Liver (tissue), 9 donors: Measurements from ENCODE around the gene MDGA2. TPM values are rescaled to one million over a fixed set of nuclear protein-coding genes. Genes with fewer than 3 reads are reported as not detected.

Source experiments
- DNase-seq: peaks from one replicate; pipeline ENCODE4 v3.0.0-alpha.2; 2017; ENCODE audit warnings: low spot score
- H3K27ac ChIP-seq, 2 donors: one replicate each; pipeline ENCODE4 v1.7.0; 2013; ENCODE audit warnings: inconsistent platforms in 2 of 2, low read length in 2 of 2, control low read depth in 1 of 2, low read depth in 1 of 2, mild to moderate bottlenecking in 1 of 2
- H3K27me3 ChIP-seq, 4 donors: one replicate each; pipeline versions ENCODE4 v1.6.1 to v1.7.0; 2013; ENCODE audit warnings: low read length in 3 of 4, inconsistent platforms in 1 of 4, mild to moderate bottlenecking in 1 of 4, moderate library complexity in 1 of 4; ENCODE audit not compliant: control insufficient read depth in 4 of 4, insufficient read depth in 4 of 4
- H3K36me3 ChIP-seq, 4 donors: one replicate each; pipeline versions ENCODE4 v1.6.1 to v1.7.0; 2013; ENCODE audit warnings: low read length in 3 of 4, mild to moderate bottlenecking in 3 of 4, low read depth in 1 of 4, moderate library complexity in 1 of 4; ENCODE audit not compliant: control insufficient read depth in 4 of 4, insufficient read depth in 3 of 4
- H3K4me1 ChIP-seq, 4 donors: one replicate each; pipeline versions ENCODE4 v1.6.1 to v1.7.0; 2013; ENCODE audit warnings: low read length in 3 of 4, mild to moderate bottlenecking in 3 of 4, moderate library complexity in 1 of 4; ENCODE audit not compliant: control insufficient read depth in 4 of 4, insufficient read depth in 4 of 4
- H3K4me3 ChIP-seq, 3 donors: one replicate each; pipeline versions ENCODE4 v1.6.1 to v1.7.0; 2013; ENCODE audit warnings: low read length in 3 of 3, control low read depth in 1 of 3, low read depth in 1 of 3, mild to moderate bottlenecking in 1 of 3
- H3K9ac ChIP-seq, 2 donors: one replicate each; pipeline ENCODE4 v1.7.0; 2013; ENCODE audit warnings: low read length in 2 of 2, mild to moderate bottlenecking in 2 of 2, moderate library complexity in 2 of 2, control low read depth in 1 of 2, low read depth in 1 of 2
- H3K9me3 ChIP-seq, 4 donors: one replicate each; pipeline versions ENCODE4 v1.6.1 to v1.7.0; 2013; ENCODE audit warnings: low read length in 3 of 4; ENCODE audit not compliant: control insufficient read depth in 4 of 4
- EGR1 ChIP-seq, 2 donors: IDR thresholded peaks; 2 replicates each; pipeline ENCODE4 v1.6.1; 2016 to 2018; ENCODE audit warnings: antibody characterized with exemption in 2 of 2, low read depth in 2 of 2
- FOXA1 ChIP-seq: IDR thresholded peaks from 2 replicates; pipeline ENCODE4 v1.6.1; 2016; ENCODE audit warnings: antibody characterized with exemption
- FOXA2 ChIP-seq: IDR thresholded peaks from 2 replicates; pipeline ENCODE4 v1.6.1; 2016; ENCODE audit warnings: antibody characterized with exemption
- GABPA ChIP-seq, 2 donors: IDR thresholded peaks in 1 of 2; conservative IDR thresholded peaks in 1 of 2; 2 replicates each; pipeline ENCODE4 v1.6.1; 2016; ENCODE audit warnings: antibody characterized with exemption in 2 of 2, mild to moderate bottlenecking in 1 of 2, moderate library complexity in 1 of 2
- HNF4A ChIP-seq, 2 donors: conservative IDR thresholded peaks; 2 replicates each; pipeline ENCODE4 v1.6.1; 2016; ENCODE audit warnings: antibody characterized with exemption in 2 of 2, mild to moderate bottlenecking in 2 of 2
- JUND ChIP-seq, 2 donors: IDR thresholded peaks; 2 replicates each; pipeline ENCODE4 v1.6.1; 2016; ENCODE audit warnings: antibody characterized with exemption in 2 of 2
- RAD21 ChIP-seq, 2 donors: IDR thresholded peaks; 2 replicates each; pipeline ENCODE4 v1.6.1; 2016; ENCODE audit warnings: antibody characterized with exemption in 2 of 2, mild to moderate bottlenecking in 2 of 2
- RXRA ChIP-seq, 2 donors: IDR thresholded peaks; 2 replicates each; pipeline ENCODE4 v1.6.1; 2017 to 2018; ENCODE audit warnings: antibody characterized with exemption in 2 of 2, mild to moderate bottlenecking in 1 of 2
- SP1 ChIP-seq: IDR thresholded peaks from 2 replicates; pipeline ENCODE4 v1.6.1; 2018; ENCODE audit warnings: antibody characterized with exemption, mild to moderate bottlenecking
- TAF1 ChIP-seq: conservative IDR thresholded peaks from 2 replicates; pipeline ENCODE4 v1.6.1; 2016; ENCODE audit warnings: antibody characterized with exemption, mild to moderate bottlenecking
- YY1 ChIP-seq: IDR thresholded peaks from 2 replicates; pipeline ENCODE4 v1.6.1; 2016; ENCODE audit warnings: antibody characterized with exemption, mild to moderate bottlenecking
- WGBS: extraction: QIAGEN DNeasy Blood & Tissue Kit; methylation state at CpG from one replicate; pipeline ENCODE4 v1.1.7; 2013; 5-methylcytosine and 5-hydroxymethylcytosine counted together
- polyA plus RNA-seq, 2 donors: library from polyadenylated mRNA; stranded (reverse) in 1 of 2; unstranded in 1 of 2; fragments of 200-250 nt in 1 of 2; fragments of >200 nt in 1 of 2; fragmentation: Nextera tagmentation in 1 of 2; extraction: Ambion mirVana in 1 of 2; gene quantifications; one replicate each; pipeline versions ENCODE4 v1.2.1 to v1.2.3, GENCODE V29; 2013 to 2015
- total RNA-seq, 2 donors: library from RNA; depleted of rRNA; stranded (reverse); fragments of >200 nt; gene quantifications; one replicate each; pipeline ENCODE4 v1.2.3, GENCODE V29; 2014
- TF ChIP-seq, protein P1 (sequence below): IDR thresholded peaks from 2 replicates; pipeline ENCODE4 v1.6.1; 2016; ENCODE audit warnings: antibody characterized with exemption, mild to moderate bottlenecking
- TF ChIP-seq, protein P2 (sequence below): fragments of 150-350 bp; IDR thresholded peaks from 2 replicates; pipeline ENCODE4 v1.5.1; 2017; ENCODE audit warnings: improper control_type of control experiment, low read depth, low read length; ENCODE audit not compliant: missing input control
- TF ChIP-seq, protein P3 (sequence below): IDR thresholded peaks from 2 replicates; pipeline ENCODE4 v1.6.1; 2016; ENCODE audit warnings: antibody characterized with exemption
- TF ChIP-seq, protein P4 (sequence below): IDR thresholded peaks from 2 replicates; pipeline ENCODE4 v1.6.1; 2016; ENCODE audit warnings: antibody characterized with exemption
- donor health status: healthy.
- donor health status: healthy.
- donor health status: healthy.
- donor health status: healthy.
- donor health status: healthy.

Gene MDGA2
- total and polyA plus RNA-seq, 4 donors = 0.05 to 0.33 (median 0.19) TPM

DNA sequence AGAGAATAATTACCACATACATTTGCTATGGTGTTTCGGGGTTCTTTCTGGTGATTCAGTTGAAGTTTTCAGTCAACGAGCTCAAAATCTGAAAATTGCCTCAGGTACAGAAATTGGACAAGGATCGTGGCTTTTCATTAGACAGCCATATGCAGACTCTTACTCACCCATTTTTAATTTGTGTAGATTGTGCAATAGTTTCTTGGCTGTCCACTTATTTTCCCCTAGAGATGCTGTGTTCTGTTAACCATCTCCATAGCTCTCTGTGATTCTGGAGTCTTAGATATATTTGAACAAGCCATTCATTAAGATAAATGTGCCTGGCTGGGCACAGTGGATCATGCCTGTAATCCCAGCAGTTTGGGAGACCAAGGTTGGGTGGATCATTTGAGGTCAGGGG, 526.7 kb downstream of the MDGA2 start:
- Histone ChIP-seq H3K27ac (no peak overlapping the region), H3K9me3 (no peaks in the 10 kb centered on the region), H3K27me3 (no peaks in the 10 kb centered on the region), H3K4me3 (no peak overlapping the region), H3K4me1 (no peaks in the 10 kb centered on the region), H3K9ac (no peak overlapping the region), H3K36me3 (no peaks in the 10 kb centered on the region)
- TF ChIP-seq, protein P1, sequence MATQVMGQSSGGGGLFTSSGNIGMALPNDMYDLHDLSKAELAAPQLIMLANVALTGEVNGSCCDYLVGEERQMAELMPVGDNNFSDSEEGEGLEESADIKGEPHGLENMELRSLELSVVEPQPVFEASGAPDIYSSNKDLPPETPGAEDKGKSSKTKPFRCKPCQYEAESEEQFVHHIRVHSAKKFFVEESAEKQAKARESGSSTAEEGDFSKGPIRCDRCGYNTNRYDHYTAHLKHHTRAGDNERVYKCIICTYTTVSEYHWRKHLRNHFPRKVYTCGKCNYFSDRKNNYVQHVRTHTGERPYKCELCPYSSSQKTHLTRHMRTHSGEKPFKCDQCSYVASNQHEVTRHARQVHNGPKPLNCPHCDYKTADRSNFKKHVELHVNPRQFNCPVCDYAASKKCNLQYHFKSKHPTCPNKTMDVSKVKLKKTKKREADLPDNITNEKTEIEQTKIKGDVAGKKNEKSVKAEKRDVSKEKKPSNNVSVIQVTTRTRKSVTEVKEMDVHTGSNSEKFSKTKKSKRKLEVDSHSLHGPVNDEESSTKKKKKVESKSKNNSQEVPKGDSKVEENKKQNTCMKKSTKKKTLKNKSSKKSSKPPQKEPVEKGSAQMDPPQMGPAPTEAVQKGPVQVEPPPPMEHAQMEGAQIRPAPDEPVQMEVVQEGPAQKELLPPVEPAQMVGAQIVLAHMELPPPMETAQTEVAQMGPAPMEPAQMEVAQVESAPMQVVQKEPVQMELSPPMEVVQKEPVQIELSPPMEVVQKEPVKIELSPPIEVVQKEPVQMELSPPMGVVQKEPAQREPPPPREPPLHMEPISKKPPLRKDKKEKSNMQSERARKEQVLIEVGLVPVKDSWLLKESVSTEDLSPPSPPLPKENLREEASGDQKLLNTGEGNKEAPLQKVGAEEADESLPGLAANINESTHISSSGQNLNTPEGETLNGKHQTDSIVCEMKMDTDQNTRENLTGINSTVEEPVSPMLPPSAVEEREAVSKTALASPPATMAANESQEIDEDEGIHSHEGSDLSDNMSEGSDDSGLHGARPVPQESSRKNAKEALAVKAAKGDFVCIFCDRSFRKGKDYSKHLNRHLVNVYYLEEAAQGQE = no peak
- TF ChIP-seq JUND (IDR thresholded peaks at IDR 0.05) (no peak), YY1 (no peak), FOXA1 (no peak), GABPA (IDR thresholded peaks at IDR 0.05 in 1 of 2, conservative IDR thresholded peaks at IDR 0.05 in 1 of 2) (no peak), RXRA (IDR thresholded peaks at IDR 0.05) (no peak), HNF4A (conservative IDR thresholded peaks at IDR 0.05) (no peak), TAF1 (no peak), SP1 (no peak), FOXA2 (no peak)
- TF ChIP-seq, protein P2, sequence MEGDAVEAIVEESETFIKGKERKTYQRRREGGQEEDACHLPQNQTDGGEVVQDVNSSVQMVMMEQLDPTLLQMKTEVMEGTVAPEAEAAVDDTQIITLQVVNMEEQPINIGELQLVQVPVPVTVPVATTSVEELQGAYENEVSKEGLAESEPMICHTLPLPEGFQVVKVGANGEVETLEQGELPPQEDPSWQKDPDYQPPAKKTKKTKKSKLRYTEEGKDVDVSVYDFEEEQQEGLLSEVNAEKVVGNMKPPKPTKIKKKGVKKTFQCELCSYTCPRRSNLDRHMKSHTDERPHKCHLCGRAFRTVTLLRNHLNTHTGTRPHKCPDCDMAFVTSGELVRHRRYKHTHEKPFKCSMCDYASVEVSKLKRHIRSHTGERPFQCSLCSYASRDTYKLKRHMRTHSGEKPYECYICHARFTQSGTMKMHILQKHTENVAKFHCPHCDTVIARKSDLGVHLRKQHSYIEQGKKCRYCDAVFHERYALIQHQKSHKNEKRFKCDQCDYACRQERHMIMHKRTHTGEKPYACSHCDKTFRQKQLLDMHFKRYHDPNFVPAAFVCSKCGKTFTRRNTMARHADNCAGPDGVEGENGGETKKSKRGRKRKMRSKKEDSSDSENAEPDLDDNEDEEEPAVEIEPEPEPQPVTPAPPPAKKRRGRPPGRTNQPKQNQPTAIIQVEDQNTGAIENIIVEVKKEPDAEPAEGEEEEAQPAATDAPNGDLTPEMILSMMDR = no peak
- TF ChIP-seq, protein P3, sequence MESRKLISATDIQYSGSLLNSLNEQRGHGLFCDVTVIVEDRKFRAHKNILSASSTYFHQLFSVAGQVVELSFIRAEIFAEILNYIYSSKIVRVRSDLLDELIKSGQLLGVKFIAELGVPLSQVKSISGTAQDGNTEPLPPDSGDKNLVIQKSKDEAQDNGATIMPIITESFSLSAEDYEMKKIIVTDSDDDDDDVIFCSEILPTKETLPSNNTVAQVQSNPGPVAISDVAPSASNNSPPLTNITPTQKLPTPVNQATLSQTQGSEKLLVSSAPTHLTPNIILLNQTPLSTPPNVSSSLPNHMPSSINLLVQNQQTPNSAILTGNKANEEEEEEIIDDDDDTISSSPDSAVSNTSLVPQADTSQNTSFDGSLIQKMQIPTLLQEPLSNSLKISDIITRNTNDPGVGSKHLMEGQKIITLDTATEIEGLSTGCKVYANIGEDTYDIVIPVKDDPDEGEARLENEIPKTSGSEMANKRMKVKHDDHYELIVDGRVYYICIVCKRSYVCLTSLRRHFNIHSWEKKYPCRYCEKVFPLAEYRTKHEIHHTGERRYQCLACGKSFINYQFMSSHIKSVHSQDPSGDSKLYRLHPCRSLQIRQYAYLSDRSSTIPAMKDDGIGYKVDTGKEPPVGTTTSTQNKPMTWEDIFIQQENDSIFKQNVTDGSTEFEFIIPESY = no peak
- TF ChIP-seq, protein P4, sequence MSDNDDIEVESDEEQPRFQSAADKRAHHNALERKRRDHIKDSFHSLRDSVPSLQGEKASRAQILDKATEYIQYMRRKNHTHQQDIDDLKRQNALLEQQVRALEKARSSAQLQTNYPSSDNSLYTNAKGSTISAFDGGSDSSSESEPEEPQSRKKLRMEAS = no peak
- WGBS = 80% methylated on average over 3 of the region's 3 CpGs
- no peak for DNase-seq

DNA sequence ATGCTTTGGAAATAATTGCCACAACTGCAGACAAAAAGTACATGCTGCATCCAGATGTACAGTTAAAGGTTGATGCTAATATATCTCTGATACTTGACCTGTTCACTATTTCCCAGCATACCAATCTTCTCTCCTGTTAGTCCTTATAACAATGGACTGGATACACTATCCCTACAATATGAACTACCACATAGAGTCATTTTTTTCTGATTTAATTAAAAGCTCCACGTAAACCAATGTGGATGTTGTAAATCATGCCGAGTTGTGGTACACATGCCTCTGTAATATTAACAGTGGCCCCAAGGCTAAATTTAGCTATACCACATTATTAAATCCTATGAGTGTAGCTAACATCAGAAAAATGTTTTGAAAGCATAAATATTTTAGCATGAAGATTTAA, 554.8 kb downstream of the MDGA2 start:
- no peaks in the 10 kb centered on the region for H3K36me3 ChIP-seq
- H3K27me3 ChIP-seq = no peaks in the 10 kb centered on the region
- H3K9me3 ChIP-seq = no peaks in the 10 kb centered on the region
- no peak overlapping the region for H3K9ac ChIP-seq
- H3K4me1 ChIP-seq = no peaks in the 10 kb centered on the region
- H3K4me3 ChIP-seq = no peak overlapping the region
- TF ChIP-seq RAD21 (IDR thresholded peaks at IDR 0.05) = no peak
- TF ChIP-seq, protein P3 = no peak
- TF ChIP-seq, protein P2 = no peak
- TF ChIP-seq, protein P4 = no peak
- no peak for TF ChIP-seq SP1
- TF ChIP-seq JUND (IDR thresholded peaks at IDR 0.05) = no peak
- no peak for TF ChIP-seq FOXA2
- no peak for TF ChIP-seq EGR1 (IDR thresholded peaks at IDR 0.05; ENCODE audit: low read depth in 2 of 2)
- WGBS = 71% methylated on average over 2 of the region's 2 CpGs
- no peak for DNase-seq
- H3K27ac ChIP-seq = no peak overlapping the region
